Tibial nerve (tissue), 4 donors: ENCODE measurements around the gene MLYCD. TPM values are rescaled to one million over a fixed set of nuclear protein-coding genes. Genes with fewer than 3 reads are reported as not detected.
"Not testable (repeated sequence)": the region's sequence is repeated elsewhere in the genome, so short reads cannot be mapped to it uniquely, and the experiment has no call there.

ENCODE experiments used
- DNase-seq, 2 donors: peaks; one replicate each; pipeline ENCODE4 v3.0.0-alpha.2; 2019; ENCODE audit warnings: low spot score in 2 of 2
- H3K27ac ChIP-seq, 4 donors: fragments of 200-600 bp; sonication (generic) in 3 of 4; one replicate each; pipeline ENCODE4 v1.5.1; 2017 to 2019; ENCODE audit warnings: mild to moderate bottlenecking in 1 of 4
- H3K27me3 ChIP-seq, 2 donors: fragments of 200-600 bp; sonication (generic) in 1 of 2; one replicate each; pipeline versions ENCODE4 v1.5.1 to v1.6.0; 2017 to 2019
- H3K36me3 ChIP-seq, 3 donors: fragments of 200-600 bp; sonication (generic); one replicate each; pipeline ENCODE4 v1.5.1; 2018 to 2019
- H3K4me1 ChIP-seq, 4 donors: fragments of 200-600 bp; sonication (generic) in 3 of 4; one replicate each; pipeline ENCODE4 v1.5.1; 2017 to 2019
- H3K4me3 ChIP-seq, 4 donors: fragments of 200-600 bp; sonication (generic) in 3 of 4; one replicate each; pipeline ENCODE4 v1.5.1; 2017 to 2019; ENCODE audit warnings: mild to moderate bottlenecking in 1 of 4, moderate library complexity in 1 of 4
- H3K9me3 ChIP-seq, 4 donors: fragments of 200-600 bp; sonication (generic) in 3 of 4; one replicate each; pipeline ENCODE4 v1.5.1; 2017 to 2019
- CTCF ChIP-seq, 5 experiments: fragments of 200-600 bp in 3 of 5; fragments of 450-650 bp in 2 of 5; sonication (generic) in 3 of 5; IDR thresholded peaks; one replicate each; pipeline ENCODE4 v1.5.1; 2016 to 2019; ENCODE audit warnings: antibody characterized with exemption in 5 of 5, mild to moderate bottlenecking in 3 of 5, moderate library complexity in 2 of 5
- EP300 ChIP-seq, 2 donors: sonication (generic); formaldehyde crosslinking; IDR thresholded peaks; one replicate each; pipeline ENCODE4 v1.6.1; 2017; ENCODE audit warnings: antibody characterized with exemption in 2 of 2, mild to moderate bottlenecking in 1 of 2
- POLR2A ChIP-seq, 2 donors: fragments of 450-650 bp; IDR thresholded peaks; one replicate each; pipeline ENCODE4 v1.6.1; 2017; ENCODE audit warnings: antibody characterized with exemption in 2 of 2, mild to moderate bottlenecking in 2 of 2, moderate library complexity in 2 of 2
- WGBS, 2 donors: methylation state at CpG; one replicate each; pipeline ENCODE4 v1.1.5; 2018; 5-methylcytosine and 5-hydroxymethylcytosine counted together
- total RNA-seq, 4 donors: library from RNA; depleted of rRNA; stranded (reverse); fragments of >200 nt; gene quantifications; one replicate each; pipeline ENCODE4 v1.1.0, GENCODE V29; 2016

The MLYCD gene
- total RNA-seq, 4 donors from 2014 or later = 19.0 to 26.7 (median 23.0) TPM

GRCh38 chr16:83940119-83940518, 41.2 kb downstream of the MLYCD start:
- H3K4me1 ChIP-seq = no peaks in the 10 kb centered on the region

GRCh38 chr16:83940630-83941378, 41.9 kb downstream of the MLYCD start:
- Histone ChIP-seq H3K27me3 (no peaks in the 10 kb centered on the region), H3K4me1 (no peaks in the 10 kb centered on the region), H3K9me3 (no peaks in the 10 kb centered on the region), H3K4me3 (no peak overlapping the region), H3K27ac (no peak overlapping the region), H3K36me3 (peaks cover 0 to 12% (median 0%) of the 10 kb centered on the region in 3 donors)
- DNase-seq = no peak
- 76 to 77% methylated on average over 23 to 28 of the region's 28 CpGs for WGBS, 2 donors
- TF ChIP-seq POLR2A (IDR thresholded peaks at IDR 0.05) = no peak
- TF ChIP-seq EP300 (IDR thresholded peaks at IDR 0.05) = no peak
- no peak for TF ChIP-seq CTCF (IDR thresholded peaks at IDR 0.05)

More at GRCh38 chr16:83940119-83940518, 41.2 kb downstream of the MLYCD start:
- H3K27ac ChIP-seq = no peak overlapping the region
- 51 to 75% methylated on average over 12 of the region's 12 CpGs for WGBS, 2 donors
- H3K9me3 ChIP-seq = no peaks in the 10 kb centered on the region
- peaks cover 0 to 12% (median 0%) of the 10 kb centered on the region in 3 donors for H3K36me3 ChIP-seq
- TF ChIP-seq EP300 (IDR thresholded peaks at IDR 0.05) = no peak
- no peak for TF ChIP-seq CTCF (IDR thresholded peaks at IDR 0.05)
- TF ChIP-seq POLR2A (IDR thresholded peaks at IDR 0.05) = no peak
- no peak overlapping the region for H3K4me3 ChIP-seq
- DNase-seq = no peak
- no peaks in the 10 kb centered on the region for H3K27me3 ChIP-seq

- H3K4me1 ChIP-seq, H3K9me3 ChIP-seq, DNase-seq, H3K27me3 ChIP-seq, H3K27ac ChIP-seq, H3K4me3 ChIP-seq: not testable (repeated sequence)
- WGBS, 2 donors = 97 to 100% methylated on average over 9 of the region's 9 CpGs
- H3K36me3 ChIP-seq = peaks cover 0 to 12% (median 0%) of the 10 kb centered on the region in 3 donors
These were observed 42.6 kb downstream of the MLYCD start for GRCh38 chr16:83941546-83941945.

GRCh38 chr16:83942074-83942473, 43.2 kb downstream of the MLYCD start:
- no peak overlapping the region for H3K27ac ChIP-seq
- no peak overlapping the region for H3K4me3 ChIP-seq
- H3K36me3 ChIP-seq = peaks cover 0 to 8% (median 0%) of the 10 kb centered on the region in 3 donors
- H3K9me3 ChIP-seq = no peaks in the 10 kb centered on the region
- DNase-seq = no peak
- no peak for TF ChIP-seq EP300 (IDR thresholded peaks at IDR 0.05)
- TF ChIP-seq POLR2A (IDR thresholded peaks at IDR 0.05) = no peak
- no peak for TF ChIP-seq CTCF (IDR thresholded peaks at IDR 0.05)
- 87% methylated on average over 14 of the region's 14 CpGs for WGBS, 2 donors
- H3K4me1 ChIP-seq = no peaks in the 10 kb centered on the region
- no peaks in the 10 kb centered on the region for H3K27me3 ChIP-seq

GRCh38 chr16:83942815-83943515, 44.0 kb downstream of the MLYCD start:
- no peak overlapping the region for H3K4me3 ChIP-seq
- 52 to 59% methylated on average over 10 of the region's 11 CpGs for WGBS, 2 donors
- H3K36me3 ChIP-seq = no peaks in the 10 kb centered on the region
- H3K27me3 ChIP-seq = no peaks in the 10 kb centered on the region
- H3K4me1 ChIP-seq = no peaks in the 10 kb centered on the region
- no peak for DNase-seq
- TF ChIP-seq EP300 (IDR thresholded peaks at IDR 0.05) (no peak), POLR2A (IDR thresholded peaks at IDR 0.05) (no peak), CTCF (IDR thresholded peaks at IDR 0.05) (no peak)
- no peak overlapping the region for H3K27ac ChIP-seq
- H3K9me3 ChIP-seq = no peaks in the 10 kb centered on the region
